Measurements from ENCODE around the gene GRAMD2A.
A peak's percentile ranks its signal among the peaks of the same experiment; 100 is the strongest.

The GRAMD2A gene

GRCh38 chr15:72197460-72198355 is at the start of gene GRAMD2A:
Gene GRAMD2A (minus strand): TSS chr15:72197787.
- DNase-seq = no peak

- DNase-seq = no peak
Measured at GRCh38 chr15:72242775-72243370, 45.3 kb upstream of the GRAMD2A start.

- no peak for DNase-seq
Measured at GRCh38 chr15:72239652-72240051, 42.1 kb upstream of the GRAMD2A start.

GRCh38 chr15:72238586-72238985 is 41.0 kb upstream of the GRAMD2A start:
- DNase-seq = no peak

- DNase-seq = no peak
Measured at GRCh38 chr15:72237853-72238224, 40.3 kb upstream of the GRAMD2A start.

- no peak for DNase-seq
Measured at GRCh38 chr15:72237029-72237852, 39.7 kb upstream of the GRAMD2A start.

- DNase-seq = no peak
Measured at GRCh38 chr15:72236381-72237003, 38.9 kb upstream of the GRAMD2A start.

- DNase-seq = no peak
Measured at GRCh38 chr15:72235298-72235697, 37.7 kb upstream of the GRAMD2A start.

GRCh38 chr15:72233769-72234168 is 36.2 kb upstream of the GRAMD2A start:
- DNase-seq = no peak

- no peak for DNase-seq
Measured at GRCh38 chr15:72231833-72232478, 34.4 kb upstream of the GRAMD2A start.

- DNase-seq = peak; percentile 73
Measured at GRCh38 chr15:72231066-72231832, 33.7 kb upstream of the GRAMD2A start, which contains the start of gene PKM. Gene PKM (minus strand): TSS chr15:72231190. CDS start chr15:72219097, 12,093 bp downstream.

GRCh38 chr15:72230197-72231065 is 32.8 kb upstream of the GRAMD2A start:
- DNase-seq = peak; percentile 11

- DNase-seq = no peak
Measured at GRCh38 chr15:72229947-72230196, 32.3 kb upstream of the GRAMD2A start.

- no peak for DNase-seq
Measured at GRCh38 chr15:72229076-72229946, 31.7 kb upstream of the GRAMD2A start.

- DNase-seq = no peak
Measured at GRCh38 chr15:72227720-72228119, 30.1 kb upstream of the GRAMD2A start.

GRCh38 chr15:72227192-72227586 is 29.6 kb upstream of the GRAMD2A start:
- no peak for DNase-seq

GRCh38 chr15:72223278-72223677 is 25.7 kb upstream of the GRAMD2A start:
- no peak for DNase-seq

GRCh38 chr15:72222393-72222792 is 24.8 kb upstream of the GRAMD2A start:
- DNase-seq = no peak

- no peak for DNase-seq
Measured at GRCh38 chr15:72220687-72221086, 23.1 kb upstream of the GRAMD2A start.

GRCh38 chr15:72217216-72217615 is 19.6 kb upstream of the GRAMD2A start:
- no peak for DNase-seq

All from DMS79 (cell line).